NCI-H1694 treated with DMSO at 0.1 percent for 48 hours (cell line): ENCODE measurements around the gene C11orf68.
"Not testable (repeated sequence)": the region's sequence is repeated elsewhere in the genome, so short reads cannot be mapped to it uniquely, and the experiment has no call there.

Experiments used
- DNase-seq: peaks from one replicate; lab custom pipeline; 2025; lab: John Stamatoyannopoulos, UW

The C11orf68 gene

DNA sequence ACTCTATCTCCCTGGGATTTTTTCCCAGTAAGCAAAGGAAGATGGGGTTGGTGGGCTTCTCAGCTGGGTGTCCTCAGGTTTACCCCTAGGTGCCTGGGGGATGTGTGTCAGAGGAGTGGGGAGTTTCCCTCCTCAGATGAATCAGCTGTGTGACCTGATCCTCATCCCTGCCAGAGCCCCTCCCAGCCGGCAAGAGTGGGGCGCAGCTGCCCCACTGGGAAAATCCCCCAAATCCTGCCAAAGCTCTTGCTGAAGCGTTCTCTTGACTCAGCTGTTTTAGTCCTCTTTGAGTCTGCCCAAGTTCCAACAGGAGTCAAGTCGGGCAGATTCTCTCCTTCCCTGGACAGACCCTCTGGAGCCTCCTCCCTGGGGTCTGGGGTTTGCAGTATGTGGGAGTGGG lies 6.0 kb downstream of the C11orf68 start:
- no peak for DNase-seq

DNA sequence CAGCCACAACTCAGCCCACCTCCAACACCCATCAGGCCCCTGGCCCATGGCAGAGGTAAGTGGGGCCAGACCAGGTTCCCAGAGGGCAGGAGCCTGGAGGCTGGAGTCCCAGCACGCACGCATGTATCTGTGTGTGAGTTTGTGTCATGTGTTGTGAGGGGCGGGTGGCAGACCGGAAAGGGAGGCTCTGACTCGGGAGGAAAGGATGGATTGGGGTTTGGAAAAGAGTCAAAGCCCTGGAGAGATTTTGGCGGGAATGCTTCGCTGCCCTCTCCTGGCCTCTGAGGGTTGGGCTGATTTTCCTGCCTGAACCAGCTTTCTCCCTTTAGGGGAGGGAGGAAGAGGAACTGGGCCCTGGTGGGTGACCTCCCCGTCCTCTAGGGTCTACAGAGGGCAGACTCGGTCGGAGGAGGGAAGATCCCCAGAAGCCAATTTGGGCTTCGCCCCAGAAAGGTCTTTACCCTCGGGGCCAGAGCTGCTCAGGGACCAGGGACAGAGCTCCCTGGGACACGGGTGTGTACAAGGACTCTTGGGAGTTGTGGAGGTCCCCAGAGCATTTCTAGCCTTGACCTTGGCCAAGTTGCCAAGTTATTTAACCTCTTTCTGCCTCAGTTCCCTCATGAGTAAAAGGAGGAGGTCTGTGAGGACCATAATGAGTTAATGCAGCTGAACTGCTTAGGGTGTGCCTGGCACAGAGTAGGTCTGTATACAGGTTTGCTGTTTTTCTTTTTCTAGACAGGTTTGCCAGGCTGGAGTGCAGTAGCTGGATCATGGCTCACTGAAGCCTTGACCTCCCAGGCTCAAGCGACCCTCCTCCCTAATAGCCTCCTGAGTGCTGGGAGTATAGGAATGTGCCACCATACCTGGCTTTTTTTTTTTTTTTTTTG lies 6.9 kb downstream of the C11orf68 start:
- DNase-seq: peak; percentile 50

GRCh38 chr11:65907878-65908277 lies 11.0 kb downstream of the C11orf68 start:
- DNase-seq: no peak

GRCh38 chr11:65906602-65907001 lies 12.3 kb downstream of the C11orf68 start:
- DNase-seq: no peak

- no peak for DNase-seq
These were observed 15.1 kb downstream of the C11orf68 start for GRCh38 chr11:65903715-65904114.

- DNase-seq: no peak
These were observed 15.8 kb downstream of the C11orf68 start for GRCh38 chr11:65903068-65903481.

- DNase-seq: no peak
These were observed 18.0 kb downstream of the C11orf68 start for GRCh38 chr11:65900899-65901180.

GRCh38 chr11:65900125-65900898 lies 18.6 kb downstream of the C11orf68 start, which contains the start of gene FOSL1:
TSS of gene FOSL1 (minus strand) at chr11:65900388. CDS start at chr11:65900339, 49 bp downstream.
- no peak for DNase-seq

DNA sequence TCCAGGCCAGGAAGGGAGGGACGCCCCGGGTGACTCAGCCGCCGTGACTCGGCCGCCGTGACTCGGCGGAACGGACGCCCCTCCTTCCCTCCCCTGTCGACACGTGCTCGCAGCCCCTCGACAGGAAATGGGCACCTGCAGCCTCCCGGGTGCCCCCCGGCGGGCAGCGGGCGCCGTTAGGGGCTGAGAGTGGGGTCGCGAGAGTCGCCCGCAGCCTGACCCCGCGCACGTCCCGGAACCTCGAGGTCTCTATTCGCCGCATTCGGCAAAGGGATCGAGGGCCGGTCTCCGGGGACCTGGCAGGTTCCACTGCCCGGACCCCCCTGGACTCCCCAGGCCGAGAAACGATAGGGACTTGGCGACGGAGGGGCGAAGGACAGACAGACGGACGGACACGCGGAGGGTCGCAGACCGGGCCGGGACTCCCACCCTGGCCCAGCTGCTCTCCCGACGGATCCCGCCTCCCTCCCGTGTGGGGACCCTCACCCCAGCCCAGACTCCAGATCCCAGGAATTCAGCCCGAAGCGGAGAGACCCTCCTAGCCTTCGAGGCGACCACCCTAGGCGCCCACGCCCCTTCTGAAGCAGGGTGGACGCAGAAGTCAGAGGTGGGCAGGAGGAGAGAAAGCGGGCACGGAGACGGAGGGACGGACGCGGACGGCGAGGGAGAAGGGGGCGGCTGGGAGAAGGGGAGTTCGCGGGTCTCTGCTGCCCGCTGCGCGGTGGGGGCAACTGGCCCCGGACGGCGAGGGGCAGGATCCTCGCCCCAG lies 19.3 kb downstream of the C11orf68 start:
- DNase-seq: no peak

DNA sequence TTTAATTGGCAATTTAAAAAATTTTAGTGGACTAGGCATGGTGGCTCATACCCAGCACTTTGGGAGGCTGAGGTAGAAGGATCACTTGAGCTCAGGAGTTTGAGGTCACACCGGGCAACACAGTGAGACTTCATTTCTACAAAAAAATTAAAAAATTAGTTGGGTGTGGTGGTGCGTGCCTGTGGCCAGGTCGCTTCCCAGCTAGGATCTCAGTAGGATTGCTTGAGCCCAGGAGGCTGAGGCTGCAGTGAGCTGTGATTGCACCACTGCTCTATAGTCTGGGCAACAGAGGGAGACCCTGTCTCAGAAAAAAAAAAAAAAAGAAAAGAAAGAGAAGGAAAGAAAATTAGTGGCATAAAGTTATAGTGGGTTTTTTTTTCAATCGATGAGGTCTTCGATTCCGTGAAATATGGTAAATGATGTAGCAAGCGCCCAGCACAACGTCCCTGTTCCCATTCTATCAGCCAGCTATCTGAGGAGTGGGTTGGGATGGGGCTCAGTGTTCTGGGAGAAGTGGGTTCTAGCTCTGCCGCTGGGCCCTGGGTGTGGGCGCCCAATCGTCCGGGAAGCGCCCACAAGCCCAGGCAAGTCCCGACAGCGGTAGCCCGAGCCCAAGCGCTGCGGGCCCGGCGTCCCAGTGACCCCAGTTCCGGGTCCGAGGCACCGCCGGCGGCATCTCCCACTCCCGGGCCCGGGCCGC lies 20.1 kb downstream of the C11orf68 start:
- DNase-seq: no peak

DNA sequence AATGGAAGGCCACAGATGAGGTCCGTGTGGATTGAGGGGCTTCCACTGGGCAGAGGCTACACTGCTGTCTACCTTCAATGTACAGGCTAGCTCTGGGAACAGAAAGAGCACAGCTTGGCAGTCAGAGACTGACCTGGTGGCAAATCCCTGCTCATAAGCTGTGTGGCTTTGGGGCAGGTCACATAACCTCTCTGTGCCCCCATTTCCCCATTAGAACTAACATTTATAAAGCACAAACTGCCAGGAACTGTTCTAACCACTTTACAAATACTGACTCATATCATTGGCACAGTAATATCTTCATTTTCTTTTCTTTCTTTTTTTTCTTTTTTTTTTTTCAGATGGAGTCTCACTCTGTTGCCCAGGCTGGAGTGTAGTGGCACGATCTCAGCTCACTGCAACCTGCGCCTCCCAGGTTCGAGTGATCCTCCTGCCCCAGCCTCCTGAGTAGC lies 21.8 kb downstream of the C11orf68 start:
- DNase-seq: no peak

- DNase-seq: no peak
These were observed 22.5 kb downstream of the C11orf68 start for GRCh38 chr11:65896034-65896999.

DNA sequence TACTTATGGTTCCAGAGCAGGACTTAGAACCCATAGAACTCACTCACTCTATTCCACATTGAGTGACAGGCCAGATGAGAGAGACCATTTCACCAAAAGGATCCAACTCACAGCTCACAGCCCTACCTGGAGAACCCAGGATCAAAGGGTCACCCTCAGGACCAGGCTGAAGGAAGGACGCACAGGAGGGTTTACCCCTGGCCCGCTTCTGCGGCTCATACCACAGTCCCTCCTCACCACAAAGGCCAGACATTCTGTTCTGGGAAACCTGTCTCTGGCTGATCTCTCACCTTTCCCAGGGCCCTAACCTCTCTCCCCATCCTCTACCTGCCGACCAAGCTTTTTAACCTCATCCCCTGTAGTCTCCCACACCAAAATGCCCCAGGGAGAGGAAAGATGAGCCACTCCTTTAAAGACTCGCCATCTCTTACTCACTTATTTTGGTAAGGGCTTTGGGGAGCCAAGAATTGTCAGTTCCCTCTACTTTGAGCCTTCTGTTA lies 23.3 kb downstream of the C11orf68 start:
- DNase-seq: no peak

- no peak for DNase-seq
These were observed 24.7 kb downstream of the C11orf68 start for GRCh38 chr11:65894034-65894591.

DNA sequence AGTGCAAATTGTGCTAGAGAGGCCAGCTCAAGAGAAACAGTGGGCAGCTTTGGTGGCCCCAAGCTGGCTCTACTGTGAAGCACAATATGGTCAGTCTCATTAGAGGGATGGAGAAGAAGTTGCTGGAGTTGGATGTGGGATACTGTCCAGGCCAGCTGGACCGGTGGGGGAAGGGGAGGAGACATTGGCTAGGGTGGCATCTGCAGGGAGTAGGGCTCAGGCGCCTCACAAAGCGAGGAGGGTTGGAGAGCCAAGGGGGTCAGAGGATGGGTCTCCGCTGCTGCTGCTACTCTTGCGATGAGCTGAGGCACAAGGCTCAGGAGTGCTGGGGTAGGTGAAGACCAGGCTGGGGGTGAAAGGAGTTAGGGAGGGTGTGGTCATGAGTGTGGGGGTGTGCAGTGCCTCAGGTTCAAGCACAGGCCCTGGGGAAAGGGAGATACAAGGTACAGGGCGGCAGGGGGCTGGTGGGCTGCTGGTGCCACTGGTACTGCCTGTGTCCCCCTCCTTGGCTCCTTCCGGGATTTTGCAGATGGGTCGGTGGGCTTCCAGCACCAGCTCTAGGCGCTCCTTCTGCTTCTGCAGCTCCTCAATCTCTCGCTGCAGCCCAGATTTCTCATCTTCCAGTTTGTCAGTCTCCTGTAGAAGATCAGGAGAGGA lies 26.1 kb downstream of the C11orf68 start:
- DNase-seq: no peak

- DNase-seq: not testable (repeated sequence)
These were observed 26.7 kb downstream of the C11orf68 start for GRCh38 chr11:65892137-65892540.

- no peak for DNase-seq
These were observed 27.4 kb downstream of the C11orf68 start for GRCh38 chr11:65891219-65892136.
